NCI-H1694 (cell line): ENCODE measurements around the gene SEPTIN10.
A peak's percentile ranks its signal among the peaks of the same experiment; 100 is the strongest.
"Not testable (repeated sequence)": the region's sequence is repeated elsewhere in the genome, so short reads cannot be mapped to it uniquely, and the experiment has no call there.

Experiments
- DNase-seq: peaks from one replicate; lab custom pipeline; 2025; lab: John Stamatoyannopoulos, UW

Gene SEPTIN10

DNA sequence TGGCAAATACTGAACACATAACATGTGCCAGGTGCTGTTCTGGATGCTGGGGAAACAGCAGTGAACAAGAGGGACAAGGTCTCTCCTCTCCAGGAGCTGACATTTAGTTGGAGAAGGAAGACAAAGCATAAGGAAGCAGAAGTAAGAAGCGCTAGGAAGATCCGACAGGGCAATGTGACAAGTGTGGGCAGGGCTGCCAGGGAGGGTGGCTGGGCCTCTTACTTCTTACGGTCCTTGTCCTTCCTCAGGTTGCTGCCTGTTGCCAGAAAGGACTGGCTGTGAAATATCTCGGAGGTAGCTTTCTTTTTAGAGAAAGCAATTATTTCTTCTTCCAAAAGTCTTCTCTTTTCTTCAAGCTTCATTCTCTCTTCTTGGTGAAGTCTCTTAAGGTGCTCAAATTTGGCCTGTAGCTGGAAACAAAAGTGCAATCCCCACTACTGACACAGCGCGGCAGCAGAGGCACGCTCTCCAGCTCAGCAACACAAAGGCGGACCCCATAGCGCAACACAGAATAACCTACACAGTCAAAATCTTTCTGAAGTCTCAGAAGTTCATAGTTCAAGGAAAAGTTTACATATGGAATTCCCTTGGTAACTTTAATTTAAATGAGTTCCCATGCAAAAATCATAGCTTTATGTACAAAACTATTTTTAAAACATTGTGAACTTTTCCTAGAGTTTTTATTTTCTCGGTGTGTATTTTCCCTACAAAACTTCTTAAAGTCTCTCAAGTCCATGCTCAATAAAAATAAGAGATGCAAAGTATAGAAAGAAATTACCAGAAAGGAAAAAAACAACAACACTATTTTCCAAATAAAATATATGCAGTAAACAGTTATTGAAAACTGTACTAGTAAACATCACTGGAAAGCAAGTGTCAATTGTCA lies 67.7 kb downstream of the SEPTIN10 start:
- peak; percentile 41 for DNase-seq

DNA sequence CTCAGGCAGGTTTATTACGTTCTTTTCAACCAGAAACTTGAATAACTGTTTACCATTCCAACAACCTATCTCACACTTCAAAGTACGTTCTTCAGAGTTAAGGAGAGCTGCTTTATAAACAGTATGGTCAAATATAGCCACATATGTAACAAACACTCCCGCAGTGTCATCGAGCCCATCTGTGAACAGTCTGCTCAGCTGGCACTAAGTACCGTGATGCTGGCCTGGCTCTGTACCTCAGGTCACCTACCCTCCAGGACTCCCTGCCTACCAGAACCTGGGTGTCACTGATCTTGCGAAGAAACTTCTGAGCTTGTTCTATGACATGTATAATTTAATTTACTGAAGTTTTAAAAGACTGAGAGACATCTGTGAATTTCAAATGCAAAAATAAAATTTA lies 71.4 kb downstream of the SEPTIN10 start:
- peak; percentile 18 for DNase-seq

DNA sequence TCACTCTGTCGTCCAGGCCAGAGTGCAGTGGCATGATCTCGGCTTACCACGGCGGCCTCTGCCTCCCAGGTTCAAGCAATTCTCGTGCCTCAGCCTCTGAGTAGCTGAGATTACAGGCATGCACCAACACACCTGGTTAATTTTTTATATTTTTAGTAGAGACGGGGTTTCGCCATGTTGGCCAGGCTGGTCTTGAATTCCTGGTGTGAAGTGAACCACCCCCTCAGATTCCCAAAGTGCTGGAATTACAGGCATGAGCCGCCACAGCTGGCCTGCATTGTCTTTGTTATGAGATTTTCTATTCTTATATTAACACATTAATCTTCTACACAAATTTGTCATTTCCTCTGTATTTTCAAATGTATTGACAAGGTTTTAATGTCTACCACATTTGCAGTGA lies 75.2 kb downstream of the SEPTIN10 start:
- no peak for DNase-seq

DNA sequence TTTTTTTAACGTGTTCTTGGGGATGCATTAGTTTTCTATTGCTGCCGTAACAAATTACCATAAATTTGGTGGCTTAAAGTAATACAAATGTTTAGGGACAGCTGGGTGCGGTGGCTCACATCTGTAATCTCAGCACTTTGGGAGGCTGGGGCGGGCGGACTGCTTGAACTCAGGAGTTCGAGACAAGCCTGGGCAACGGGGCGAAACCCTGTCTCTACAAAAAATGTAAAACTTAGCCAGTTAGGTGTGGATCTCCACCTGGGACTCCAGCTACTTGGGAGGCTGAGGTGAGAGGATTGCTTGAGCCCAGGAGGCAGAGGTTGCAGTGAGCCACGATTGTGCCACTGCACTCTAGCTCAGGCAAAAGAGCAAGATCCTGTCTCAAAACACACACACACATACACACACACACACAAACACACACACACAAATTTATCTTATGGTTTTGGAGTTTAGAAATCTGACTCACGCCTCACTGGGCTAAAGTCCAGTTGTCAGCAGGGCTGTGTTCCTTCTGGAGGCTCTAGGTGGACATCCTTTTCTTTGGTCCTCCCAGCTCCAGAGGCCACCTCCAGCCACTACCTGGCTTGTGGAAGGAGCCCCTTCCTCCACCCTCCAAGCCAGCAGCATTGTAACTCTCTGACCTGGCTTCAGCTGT lies 76.1 kb downstream of the SEPTIN10 start:
- no peak for DNase-seq

DNA sequence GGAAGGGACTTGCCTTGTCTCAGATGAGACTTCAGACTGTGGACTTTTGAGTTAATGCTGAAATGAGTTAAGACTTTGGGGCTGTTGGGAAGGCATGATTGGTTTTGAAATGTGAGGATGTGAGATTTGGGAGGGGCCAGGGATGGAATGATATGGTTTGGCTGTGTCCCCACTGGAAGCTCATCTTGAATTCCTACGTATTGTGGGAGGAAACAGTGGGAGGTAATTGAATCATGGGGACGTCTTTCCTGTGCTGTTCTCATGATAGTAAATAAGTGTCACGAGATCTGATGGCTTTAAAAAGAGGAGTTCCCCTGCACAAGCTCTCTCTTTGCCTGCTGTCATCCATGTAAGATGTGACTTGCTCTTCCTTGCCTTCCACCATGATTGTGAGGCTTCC lies 77.2 kb downstream of the SEPTIN10 start:
- not testable (repeated sequence) for DNase-seq

DNA sequence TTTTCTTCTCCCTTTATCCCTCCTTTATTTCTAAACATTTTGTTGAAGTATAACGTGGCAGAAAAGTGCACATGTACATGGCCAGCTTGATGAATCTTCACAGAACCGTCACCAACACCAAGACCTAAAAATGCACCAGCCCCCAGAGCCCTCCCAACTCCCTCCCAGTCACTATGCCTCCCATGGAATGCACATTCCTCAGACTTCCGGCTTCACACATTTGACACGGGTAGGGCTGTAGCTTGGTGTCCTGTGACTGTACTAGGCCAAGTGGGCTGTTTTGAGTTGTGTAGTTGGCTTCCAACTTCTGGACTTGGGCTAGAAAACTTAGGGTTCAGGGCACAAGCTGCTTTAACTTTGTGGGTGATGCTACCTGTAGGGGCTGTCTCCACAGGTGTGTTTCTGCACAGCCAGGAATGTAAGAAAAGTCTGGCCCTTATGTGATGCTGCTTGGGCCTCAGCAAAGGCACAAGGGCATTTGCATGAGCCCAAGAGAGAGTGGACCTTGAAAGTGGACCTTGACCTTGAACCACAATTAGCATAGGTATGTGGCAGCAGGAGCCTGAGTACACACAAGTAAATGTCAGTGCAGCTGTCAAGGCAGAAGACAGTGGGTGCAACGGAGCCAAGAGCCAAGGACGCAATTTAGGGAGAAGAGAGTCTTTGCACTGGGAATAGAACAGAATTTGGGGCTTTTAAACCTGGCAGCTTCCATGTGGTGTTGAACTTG lies 78.4 kb downstream of the SEPTIN10 start:
- DNase-seq: no peak

DNA sequence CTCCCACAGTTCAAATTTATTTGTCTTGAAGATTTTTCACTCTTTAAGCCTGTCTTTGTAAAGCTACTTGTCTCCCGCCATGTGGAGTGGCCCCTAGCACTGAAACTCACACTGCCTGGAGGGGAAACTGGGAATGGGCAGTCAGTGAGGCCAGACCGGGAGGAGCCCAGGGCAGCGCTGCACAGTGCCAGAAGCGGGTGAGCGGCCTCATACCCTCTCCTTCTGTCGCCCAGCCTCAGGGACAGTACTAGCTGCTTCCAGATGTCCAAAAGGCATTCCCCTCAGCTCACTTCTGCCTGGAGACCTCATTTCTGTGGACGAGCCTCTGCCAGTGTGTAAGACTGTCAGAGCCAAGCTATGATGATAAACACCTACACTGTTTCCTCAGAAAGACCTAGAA lies 79.9 kb downstream of the SEPTIN10 start:
- no peak for DNase-seq

DNA sequence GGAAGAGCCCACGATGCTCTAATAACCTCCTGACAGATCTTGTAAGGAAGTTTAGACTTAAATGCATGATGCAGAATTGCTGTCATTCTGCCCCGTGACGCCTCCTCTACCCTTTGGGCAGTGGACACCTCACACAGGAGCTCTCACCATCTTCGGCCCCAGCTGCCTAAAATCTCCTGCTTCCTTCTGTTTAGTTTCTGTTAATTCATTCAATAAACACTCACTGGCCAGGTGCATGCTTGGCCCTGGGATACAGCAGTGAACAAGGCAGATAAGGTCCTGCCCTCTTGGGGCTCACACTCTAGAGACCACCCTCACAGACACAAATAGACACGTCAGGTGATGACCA lies 81.1 kb downstream of the SEPTIN10 start:
- DNase-seq: no peak

DNA sequence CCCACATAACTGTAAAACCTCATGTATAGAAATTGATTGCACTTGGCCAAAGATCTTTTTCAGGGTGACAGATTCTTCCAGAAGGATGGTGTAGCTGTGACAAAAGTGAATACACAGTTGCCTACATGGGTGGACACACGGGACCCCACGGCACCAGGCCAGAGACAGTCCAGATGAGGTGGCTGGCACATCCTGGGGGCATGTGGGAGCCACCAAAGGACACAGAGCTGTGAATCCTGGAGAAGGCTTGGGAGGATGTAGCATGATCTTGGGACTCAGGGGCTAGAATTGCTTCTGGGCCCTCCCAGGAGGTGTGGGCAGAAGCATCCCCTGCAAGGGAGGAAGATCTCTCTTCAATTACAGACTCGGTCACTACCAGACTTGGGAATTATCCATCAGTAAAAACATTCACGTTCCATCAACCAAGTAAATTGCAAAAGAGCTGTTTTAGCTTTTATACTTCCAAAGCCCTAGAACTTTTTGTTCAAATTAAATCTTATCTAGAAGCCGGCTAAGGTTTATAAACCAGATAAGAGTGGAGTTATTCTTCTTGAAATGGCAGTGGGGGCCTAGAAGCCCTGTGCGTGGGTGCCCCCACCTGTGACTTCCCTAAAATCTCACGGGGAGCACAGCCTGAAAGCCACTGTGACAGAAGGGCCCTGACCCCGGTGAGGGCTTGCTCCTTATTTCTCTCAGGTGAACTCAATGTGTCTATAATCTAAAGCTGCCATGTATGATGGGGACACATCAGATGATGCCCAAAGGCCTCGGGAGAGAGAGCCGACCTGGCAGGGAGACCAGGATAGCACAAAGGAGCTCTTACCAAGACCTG lies 81.7 kb downstream of the SEPTIN10 start:
- DNase-seq: no peak

DNA sequence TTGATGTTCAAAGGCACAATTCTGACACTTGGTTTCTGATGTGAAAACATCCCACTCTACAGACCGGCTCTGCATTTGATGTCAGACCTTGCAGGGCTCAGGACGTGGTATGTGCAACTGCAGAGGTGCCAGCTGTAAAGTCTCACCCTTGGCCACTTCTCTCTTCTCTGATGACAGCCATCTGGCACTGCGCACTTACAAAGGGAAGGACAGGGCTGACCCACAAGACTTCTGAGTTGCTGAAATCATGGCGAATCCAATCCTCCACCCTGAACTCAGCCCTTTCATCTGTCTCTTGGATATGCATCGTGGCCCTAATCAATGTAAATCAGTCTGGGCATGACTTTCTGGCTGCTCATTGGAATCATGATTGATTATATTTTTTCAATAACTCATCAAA lies 82.5 kb downstream of the SEPTIN10 start:
- no peak for DNase-seq

DNA sequence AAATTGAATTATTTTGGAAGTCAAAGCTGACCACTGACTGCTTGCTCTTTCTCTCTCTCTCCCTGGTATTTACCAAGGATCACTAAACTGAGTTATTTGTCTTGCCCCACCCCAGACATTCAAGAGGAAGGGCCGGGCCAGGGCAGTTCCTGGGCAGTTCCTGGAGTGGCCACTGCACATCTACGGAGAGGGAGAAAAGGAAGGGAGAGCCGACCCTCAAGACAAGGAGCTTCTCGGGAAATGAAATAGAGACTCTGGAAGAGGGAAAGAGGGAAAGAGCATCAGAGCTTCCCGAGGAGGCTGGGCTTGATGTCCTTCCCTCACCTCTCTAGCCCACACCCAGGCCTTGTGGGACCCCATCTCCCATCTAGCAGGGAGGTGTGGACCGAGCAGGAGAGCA lies 83.1 kb downstream of the SEPTIN10 start:
- no peak for DNase-seq

DNA sequence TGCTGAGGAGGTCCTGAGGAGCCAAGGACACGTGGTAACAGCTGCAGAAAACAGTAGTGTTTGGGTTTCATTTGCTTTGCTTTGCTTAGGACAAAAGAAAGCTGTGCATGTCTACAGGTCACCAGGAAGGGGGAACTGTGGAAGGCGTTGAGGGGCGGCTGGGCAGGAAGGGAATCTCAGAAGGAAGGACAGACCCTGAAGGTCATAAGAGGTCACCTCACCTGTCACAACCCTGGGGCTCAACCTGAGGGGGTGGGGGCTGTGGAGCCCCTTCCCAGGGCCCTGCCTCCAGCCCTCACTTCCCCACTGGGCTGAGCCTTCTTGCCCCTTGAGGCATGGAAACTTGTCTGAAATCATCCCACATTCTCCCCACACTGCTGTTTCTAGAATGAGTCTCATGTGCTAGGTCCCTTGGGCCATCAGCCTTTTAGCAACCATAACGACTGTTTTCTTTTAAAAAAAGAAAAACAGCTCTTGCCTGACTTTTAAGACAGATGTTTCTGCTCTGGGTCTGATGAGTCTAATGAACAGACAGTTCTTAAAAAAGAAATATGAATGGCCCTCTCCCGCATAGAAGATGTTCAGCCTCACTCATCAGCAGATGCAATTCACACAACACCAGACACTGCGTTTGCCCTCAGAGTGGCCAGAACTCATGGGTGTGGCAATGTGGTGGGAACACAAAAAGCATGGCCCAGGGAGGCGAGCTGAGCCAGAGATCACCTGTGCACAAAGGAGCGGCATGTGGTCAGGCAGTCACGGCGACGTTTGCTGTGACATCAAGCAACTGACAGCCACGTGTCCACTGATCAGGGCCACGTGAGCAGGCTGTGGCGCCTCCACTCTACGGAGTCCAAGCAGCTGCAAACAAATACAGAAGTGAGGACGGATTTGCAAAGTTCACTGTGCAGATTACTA lies 84.0 kb downstream of the SEPTIN10 start:
- DNase-seq: no peak

DNA sequence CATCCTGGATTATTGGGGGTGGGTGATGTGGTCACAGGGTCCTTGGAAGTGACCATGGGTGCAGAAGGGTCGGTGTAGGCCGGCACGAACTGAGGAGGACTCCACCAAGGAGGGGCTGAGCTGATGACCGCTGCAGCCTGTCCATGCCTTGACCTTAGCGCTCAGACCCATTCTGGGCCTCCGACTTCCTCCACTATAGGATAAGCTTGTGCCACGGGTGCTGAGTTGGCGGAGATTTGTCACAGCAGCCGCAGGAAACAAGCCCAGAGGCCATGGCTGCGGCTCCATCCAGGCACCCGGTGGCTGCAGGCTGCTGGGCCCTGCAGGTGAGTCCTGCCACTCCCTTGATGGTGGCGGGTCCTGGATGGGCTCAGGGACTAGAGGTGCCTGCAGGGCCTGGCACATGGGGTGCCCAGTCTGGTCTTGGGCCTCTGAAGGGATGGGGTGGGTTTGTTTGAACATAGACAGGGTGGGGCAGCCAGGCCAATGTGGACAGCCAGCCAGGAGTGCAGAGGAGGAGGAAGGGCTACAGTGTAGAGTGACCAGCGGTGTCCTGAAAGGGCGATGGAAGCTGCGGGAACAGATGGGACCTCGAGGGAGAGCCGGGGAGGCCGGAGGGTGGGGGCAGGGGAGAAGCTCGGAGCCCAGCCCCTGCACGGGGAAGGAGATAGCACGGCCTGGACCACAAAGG lies 84.8 kb downstream of the SEPTIN10 start:
- DNase-seq: no peak

DNA sequence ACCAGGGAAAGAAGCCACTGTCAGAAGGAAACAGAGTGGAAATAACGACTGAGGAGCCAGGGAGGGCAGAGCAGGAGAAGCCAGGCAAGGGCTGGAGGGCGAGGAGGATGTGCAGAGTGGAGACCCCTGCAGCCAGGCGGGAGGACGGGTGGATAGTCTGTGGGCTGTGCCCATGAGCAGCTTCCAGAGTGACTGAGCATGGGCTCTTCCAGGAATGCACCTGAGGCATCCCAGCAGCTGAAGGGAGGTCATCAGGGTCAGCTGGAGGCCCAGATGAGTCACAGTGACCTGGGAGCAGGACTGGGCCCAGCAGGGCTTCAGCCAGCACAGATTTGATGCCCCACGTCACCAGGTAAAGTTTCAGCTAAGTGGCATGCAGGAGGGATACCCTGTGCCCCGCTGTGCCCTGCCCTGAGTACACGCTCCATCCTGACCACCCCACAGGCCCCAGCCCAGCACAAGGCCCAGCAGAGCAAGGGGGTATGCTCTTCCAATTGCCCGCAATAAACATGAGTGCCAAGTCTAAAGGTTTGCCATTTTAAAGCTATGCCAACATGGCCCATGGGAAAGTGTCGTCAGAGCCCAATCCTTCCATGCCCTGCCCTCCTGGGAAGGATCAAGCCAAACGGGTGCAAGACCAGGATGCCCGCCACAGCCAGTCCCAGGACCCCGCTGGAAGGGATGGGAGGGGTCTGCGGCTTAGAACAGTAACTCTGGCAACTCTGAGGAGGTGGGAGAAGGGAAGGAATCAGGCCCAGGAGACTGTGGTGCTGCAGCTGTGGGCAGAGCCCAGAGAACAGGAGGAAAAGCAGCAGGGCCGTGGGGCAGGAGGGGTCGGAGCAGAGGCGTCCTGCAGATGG lies 85.7 kb downstream of the SEPTIN10 start:
- DNase-seq: no peak

DNA sequence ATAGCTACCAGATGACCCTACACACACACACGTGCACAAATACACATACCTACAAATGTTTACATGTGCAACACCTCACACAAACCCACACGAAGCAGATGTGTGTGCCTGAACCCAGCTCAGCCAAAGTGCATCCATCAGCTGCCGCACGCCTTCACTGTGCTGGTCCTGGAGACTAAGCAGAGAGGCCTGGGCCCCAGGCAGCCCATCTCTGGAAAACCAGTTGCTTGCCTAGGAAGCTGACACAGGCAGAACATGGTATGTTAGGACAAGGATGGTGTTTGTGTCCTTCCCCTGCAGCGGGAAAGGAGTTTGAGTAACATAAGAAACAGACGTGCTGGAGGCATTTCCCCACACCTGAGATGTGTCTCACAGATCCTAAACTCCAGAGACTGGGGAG lies 86.7 kb downstream of the SEPTIN10 start:
- no peak for DNase-seq

DNA sequence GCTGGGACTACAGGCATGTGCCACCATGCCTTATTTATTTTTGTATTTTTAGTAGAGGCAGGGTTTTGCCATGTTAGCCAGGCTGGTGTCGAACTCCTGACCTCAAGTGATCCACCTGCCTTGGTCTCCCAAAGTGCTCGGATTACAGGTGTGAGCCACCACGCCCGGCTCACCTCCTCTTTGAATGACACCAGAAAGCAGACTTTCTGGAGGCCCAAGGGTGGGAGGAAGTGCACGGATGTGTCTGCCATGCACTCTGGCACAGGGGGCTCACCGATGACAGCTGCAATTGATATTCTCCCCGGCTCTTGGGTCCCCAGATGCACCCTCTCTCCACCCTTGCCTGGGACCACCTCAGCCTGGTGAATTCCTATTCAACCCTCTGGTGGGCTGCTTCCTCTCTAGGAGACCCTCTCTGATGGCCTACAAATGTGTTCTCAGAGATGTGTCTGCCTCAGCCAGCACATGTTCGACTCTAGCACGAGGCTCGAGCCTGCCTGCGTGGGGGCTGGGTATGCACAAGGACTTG lies 87.3 kb downstream of the SEPTIN10 start:
- DNase-seq: no peak

DNA sequence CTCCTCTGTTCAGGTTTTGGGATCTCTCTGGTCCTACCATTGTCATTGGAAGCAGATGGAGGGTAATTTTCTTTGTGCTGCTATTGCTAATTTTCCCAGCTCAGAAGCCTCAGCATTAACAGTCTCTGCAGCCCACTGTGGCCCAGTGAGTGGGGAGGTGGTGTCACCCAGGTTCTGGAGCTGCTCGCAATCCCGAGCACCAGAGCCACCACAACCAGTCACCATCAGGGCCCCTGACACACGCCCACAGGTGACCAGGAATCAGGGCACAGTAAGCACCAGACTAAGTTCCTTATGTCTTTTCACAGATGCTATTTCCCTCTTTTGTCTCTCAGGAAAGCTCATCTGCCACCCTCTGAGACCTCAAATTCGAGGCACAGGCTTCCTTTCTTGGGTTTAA lies 87.9 kb downstream of the SEPTIN10 start:
- peak; percentile 21 for DNase-seq

DNA sequence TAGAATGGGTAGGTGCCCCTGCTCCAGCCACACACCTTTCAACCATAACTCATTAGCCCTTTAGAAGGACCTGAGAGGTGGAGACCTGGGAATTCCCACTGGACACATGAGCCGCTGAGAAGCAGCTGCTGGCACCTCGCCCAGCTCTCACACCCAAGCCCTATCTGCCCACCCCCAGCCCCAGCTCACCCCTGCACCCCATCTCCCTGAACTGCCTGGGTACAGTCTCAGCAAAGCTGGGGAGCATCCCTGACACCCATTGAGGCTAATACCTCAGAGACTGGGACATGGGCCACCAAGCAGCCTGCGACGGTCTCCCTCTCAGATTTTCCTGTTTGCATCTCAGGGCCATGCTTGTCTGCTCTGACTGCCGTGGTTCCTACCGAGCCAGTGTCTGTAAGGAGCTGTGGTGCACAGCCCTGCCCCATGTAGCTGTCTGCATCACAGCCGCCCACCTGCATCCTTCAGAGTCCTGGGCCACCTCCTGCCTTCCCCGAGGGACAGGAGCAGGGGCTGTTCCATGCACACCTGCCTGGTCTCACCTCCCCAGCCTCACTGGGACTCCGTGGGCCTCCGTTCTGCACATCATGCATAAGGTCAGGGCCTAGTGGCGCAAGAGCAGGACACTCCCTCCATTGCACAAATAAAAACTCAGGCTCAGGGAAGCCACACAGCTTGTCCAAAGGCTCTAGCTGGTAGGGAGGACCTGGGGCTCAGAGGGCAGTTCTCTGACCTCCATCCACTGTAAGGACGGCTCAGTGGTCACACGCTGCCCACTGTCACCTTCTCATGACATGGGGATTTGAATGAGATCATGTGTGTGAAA lies 90.0 kb downstream of the SEPTIN10 start:
- DNase-seq: no peak
